ENCODE data around the gene RUNX3.

Gene RUNX3

GRCh38 chr1:24936684-24937083 is 6.6 kb upstream of the RUNX3 start:
- TF ChIP-seq CTCF (IDR thresholded peaks at IDR 0.05; ENCODE audit: borderline replicate concordance, insufficient read depth, low read depth, low read length): no peak
- no peak overlapping the region for H3K4me3 ChIP-seq (ENCODE audit: low read depth, low read length)

DNA sequence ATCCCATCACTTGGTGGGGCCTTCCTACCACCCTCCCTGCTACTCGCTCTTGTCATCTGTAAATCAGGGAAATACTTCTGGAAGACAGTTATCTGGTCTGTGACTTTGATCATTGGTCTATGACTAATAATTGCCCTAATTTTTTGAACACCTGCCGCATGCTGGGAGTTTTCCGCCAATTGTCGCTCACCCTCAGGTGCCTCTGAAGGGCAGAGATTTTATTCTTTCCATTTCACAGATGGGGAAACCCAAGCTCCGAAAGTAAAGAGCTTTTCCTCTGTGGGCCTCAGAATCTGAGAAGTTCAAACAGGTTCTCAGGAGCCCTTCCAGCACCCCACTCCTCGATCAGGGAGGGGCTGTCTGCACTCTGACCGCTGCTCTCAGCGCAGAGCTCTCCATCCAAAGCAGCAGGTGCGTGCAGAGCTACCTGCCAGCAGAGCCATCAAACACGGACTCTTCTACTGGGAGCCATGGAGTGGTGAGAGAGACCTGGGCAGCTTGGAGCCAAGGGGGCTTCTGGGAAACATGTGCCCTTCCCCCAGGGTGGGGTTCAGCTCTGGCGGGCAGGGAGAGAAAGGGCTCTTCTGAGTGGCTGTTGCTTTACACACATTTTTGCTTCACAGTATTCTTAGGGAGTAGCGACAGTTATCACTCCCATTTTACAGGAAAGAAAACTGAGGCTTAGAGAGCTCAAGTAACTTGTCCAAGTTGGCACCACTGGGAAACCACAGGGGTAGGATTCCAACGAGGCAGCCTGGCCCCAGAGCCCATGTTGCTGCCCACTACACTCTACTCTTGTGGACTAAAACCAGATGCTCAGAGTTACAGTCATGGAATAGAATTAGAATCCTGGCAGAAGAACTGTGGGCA is 5.8 kb upstream of the RUNX3 start:
- TF ChIP-seq CTCF (IDR thresholded peaks at IDR 0.05; ENCODE audit: borderline replicate concordance, insufficient read depth, low read depth, low read length): no peak
- no peak overlapping the region for H3K4me3 ChIP-seq (ENCODE audit: low read depth, low read length)

DNA sequence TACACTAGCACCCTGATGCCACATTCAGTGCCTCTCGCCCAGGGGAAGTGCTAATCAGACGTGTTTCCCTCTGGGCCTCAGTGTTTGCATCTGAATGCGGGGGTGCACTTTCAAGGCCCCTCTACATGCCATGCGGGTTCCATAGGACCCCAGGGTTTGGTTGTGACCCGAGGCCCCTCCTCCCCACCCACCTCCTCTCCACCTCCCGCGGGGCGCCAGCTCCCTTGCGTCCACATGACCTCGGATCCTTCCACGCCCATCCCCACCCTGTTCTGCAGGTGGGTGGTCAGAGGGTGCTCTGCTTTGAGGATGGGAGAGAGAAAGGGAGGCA is 5.1 kb upstream of the RUNX3 start:
- H3K4me3 ChIP-seq (ENCODE audit: low read depth, low read length): no peak overlapping the region
- TF ChIP-seq CTCF (IDR thresholded peaks at IDR 0.05; ENCODE audit: borderline replicate concordance, insufficient read depth, low read depth, low read length): no peak

DNA sequence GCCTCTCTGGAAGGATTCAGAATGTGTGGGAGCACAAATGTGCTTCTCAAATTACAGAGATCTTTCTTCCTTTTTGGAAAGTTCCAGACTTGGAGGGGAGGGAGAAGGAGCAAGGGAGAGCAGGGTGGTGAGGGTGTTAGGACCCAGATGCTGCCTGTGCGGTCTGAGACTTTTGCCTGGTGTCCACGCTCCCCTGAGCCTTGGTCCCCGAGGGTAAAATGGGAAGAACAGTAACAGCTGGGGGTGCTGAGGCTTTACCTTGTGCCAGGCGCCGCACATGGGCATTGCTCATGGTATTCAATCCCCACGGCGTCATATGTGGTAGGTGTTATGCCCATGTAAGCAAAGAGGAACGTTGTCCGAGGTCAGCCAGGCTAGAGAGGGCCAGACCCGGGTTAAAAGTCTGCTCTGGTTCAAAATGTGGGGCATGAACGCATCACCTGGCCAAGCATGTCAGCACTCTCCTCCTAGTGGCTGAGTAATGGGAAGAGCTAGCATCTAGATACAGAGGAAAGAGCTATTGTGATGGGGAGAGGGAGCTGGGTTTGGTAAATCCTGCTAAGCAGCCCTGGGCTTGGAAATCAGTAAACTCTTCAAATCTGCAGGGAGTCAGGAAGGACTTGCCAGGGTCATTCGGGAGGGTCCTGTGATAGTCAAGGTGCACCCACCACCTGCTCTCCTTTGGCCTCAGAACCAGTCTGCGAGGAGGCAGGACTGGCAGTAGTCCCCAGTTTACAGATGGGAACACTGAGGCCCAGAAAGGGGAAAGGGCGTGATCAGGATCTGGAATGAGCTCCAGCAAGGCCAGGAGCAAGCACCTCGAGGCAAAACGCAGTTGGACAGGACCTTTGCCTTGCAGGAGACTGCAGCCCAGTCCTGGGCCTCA is 4.5 kb upstream of the RUNX3 start:
- H3K4me3 ChIP-seq (ENCODE audit: low read depth, low read length): no peak overlapping the region
- TF ChIP-seq CTCF (IDR thresholded peaks at IDR 0.05; ENCODE audit: borderline replicate concordance, insufficient read depth, low read depth, low read length): no peak

DNA sequence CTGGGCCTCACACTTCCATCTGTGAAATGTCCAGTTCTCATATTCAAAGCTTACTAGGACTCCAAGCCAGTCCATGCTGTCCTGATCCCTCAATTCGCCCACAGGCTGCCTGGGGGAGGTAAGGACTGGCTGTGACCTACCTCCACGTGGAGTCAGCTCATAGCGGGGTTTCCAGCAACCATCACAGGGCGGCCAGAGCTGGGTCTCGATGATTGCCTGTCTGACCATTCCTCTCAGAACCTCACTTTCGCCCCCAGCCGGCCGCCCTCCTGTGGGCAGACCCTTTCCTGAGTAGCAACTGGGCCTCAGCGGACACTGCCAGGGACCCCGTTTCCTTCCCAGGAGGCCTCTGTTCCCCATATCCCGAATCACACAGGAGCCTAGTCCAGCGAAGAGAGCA is 3.4 kb upstream of the RUNX3 start:
- no peak for TF ChIP-seq CTCF (IDR thresholded peaks at IDR 0.05; ENCODE audit: borderline replicate concordance, insufficient read depth, low read depth, low read length)
- H3K4me3 ChIP-seq (ENCODE audit: low read depth, low read length): no peak overlapping the region

DNA sequence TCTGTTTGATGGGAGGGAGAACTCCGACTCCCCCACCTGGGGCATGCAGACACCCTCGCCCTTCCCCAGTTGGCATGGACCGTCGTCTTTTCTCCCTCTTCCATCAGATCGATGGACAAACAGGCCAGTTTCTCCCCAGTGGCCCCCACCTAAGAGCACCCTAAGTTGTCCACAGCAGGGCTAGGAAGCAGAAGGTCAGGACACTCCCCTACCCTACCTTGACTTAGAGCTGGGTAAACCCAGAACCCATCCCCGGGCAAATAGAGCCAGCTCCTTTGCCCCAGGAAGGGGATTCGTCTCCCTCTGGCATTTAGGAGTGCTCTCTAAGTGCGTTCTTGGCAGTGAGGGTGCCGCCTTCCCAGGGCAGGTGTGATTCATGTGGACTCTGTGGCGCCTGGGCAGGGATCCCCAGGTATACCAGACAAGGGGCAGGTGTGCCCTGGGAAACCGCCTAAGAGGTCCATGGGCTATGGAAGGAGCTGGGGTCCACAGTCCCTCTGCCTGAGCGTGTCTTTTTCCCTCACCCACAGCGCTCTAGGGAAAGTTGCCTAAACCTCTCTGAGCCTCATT is 2.7 kb upstream of the RUNX3 start:
- H3K4me3 ChIP-seq (ENCODE audit: low read depth, low read length): no peak overlapping the region
- TF ChIP-seq CTCF (IDR thresholded peaks at IDR 0.05; ENCODE audit: borderline replicate concordance, insufficient read depth, low read depth, low read length): no peak
